ENCODE results near the gene PHF12. TPM values are rescaled to one million over a fixed set of nuclear protein-coding genes. Genes with fewer than 3 reads are reported as not detected.

The PHF12 gene
- total RNA-seq, 1 experiment from 2014 or later = 79.1 TPM

GRCh38 chr17:28873839-28874238 is 77.5 kb downstream of the PHF12 start:
- Histone ChIP-seq H3K27me3 (ENCODE audit: control insufficient read depth, insufficient read depth, low read length) (no peaks in the 10 kb centered on the region), H3K27ac (ENCODE audit: low read length) (no peak overlapping the region), H3K4me3 (ENCODE audit: low read depth in 2 of 2, low read length in 2 of 2) (no peak overlapping the region), H3K36me3 (ENCODE audit: control insufficient read depth, insufficient read depth, low read length) (no peaks in the 10 kb centered on the region), H3K9me3 (ENCODE audit: control insufficient read depth, insufficient read depth, low read depth, low read length) (no peaks in the 10 kb centered on the region), H3K4me1 (ENCODE audit: control insufficient read depth, insufficient read depth, low read length) (no peaks in the 10 kb centered on the region)
- no peak for DNase-seq (ENCODE audit: low read depth, low spot score)
- no TSS peak for BruUV-seq (replicated peaks)
- in situ Hi-C loops (cut with HindIII; ENCODE audit: low pct_unique_long_range_greater_than_20kb, low sequenced_read_pairs) (loop anchor here (10.0 kb wide), 1 partner anchor 109 kb away; no protein-coding TSS in a partner anchor), intact Hi-C loops (cut with micrococcal nuclease; ENCODE audit: unreplicated experiment) (loop anchor here (10.0 kb wide), 1 partner anchor 109 kb away; no protein-coding TSS in a partner anchor)
- TF ChIP-seq POLR2AphosphoS5 (IDR thresholded peaks at IDR 0.05; ENCODE audit: low read depth, low read length) (no peak), TCF7L2 (IDR thresholded peaks at IDR 0.05; ENCODE audit: low read depth, low read length) (no peak), SIN3A (IDR thresholded peaks at IDR 0.05; ENCODE audit: borderline replicate concordance, insufficient read depth, low read depth, low read length) (no peak), CTCF (IDR thresholded peaks at IDR 0.05) (no peak)
- TF ChIP-seq, protein P1, sequence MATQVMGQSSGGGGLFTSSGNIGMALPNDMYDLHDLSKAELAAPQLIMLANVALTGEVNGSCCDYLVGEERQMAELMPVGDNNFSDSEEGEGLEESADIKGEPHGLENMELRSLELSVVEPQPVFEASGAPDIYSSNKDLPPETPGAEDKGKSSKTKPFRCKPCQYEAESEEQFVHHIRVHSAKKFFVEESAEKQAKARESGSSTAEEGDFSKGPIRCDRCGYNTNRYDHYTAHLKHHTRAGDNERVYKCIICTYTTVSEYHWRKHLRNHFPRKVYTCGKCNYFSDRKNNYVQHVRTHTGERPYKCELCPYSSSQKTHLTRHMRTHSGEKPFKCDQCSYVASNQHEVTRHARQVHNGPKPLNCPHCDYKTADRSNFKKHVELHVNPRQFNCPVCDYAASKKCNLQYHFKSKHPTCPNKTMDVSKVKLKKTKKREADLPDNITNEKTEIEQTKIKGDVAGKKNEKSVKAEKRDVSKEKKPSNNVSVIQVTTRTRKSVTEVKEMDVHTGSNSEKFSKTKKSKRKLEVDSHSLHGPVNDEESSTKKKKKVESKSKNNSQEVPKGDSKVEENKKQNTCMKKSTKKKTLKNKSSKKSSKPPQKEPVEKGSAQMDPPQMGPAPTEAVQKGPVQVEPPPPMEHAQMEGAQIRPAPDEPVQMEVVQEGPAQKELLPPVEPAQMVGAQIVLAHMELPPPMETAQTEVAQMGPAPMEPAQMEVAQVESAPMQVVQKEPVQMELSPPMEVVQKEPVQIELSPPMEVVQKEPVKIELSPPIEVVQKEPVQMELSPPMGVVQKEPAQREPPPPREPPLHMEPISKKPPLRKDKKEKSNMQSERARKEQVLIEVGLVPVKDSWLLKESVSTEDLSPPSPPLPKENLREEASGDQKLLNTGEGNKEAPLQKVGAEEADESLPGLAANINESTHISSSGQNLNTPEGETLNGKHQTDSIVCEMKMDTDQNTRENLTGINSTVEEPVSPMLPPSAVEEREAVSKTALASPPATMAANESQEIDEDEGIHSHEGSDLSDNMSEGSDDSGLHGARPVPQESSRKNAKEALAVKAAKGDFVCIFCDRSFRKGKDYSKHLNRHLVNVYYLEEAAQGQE (IDR thresholded peaks at IDR 0.05; ENCODE audit: insufficient read depth in 1 of 2, low read depth in 2 of 2, low read length in 1 of 2) = no peak
- ChIA-PET CTCF (no interaction called here), POLR2A (no interaction called here)
- no peak for ATAC-seq

DNA sequence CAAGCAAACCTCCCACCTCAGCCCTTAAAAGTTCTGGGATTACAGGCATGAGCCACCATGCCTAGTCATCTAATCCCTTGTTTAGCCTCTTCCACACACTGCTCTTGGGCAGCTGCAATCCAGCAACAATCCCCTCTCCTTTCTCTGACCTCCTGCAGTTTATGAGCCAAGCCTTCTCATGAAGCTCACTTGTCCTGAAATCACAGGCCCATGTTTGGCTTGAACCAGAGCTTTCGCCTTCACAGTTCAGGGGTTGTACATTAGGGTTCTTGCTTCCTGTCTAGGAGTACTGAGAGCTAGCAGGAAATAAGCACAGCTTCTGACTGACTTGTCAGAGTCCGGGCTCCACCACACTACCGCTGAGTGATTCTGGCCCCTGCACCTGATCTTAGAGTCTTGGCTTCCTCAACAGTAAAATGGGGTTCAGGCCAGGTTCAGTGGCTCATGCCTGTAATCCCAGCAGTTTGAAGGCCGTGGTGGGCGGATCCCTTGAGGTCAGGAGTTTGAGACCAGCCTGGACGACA is 80.2 kb downstream of the PHF12 start:
- no peak for DNase-seq (ENCODE audit: low read depth, low spot score)
- Histone ChIP-seq H3K27me3 (ENCODE audit: control insufficient read depth, insufficient read depth, low read length) (no peaks in the 10 kb centered on the region), H3K4me3 (ENCODE audit: low read depth in 2 of 2, low read length in 2 of 2) (no peak overlapping the region), H3K9me3 (ENCODE audit: control insufficient read depth, insufficient read depth, low read depth, low read length) (no peaks in the 10 kb centered on the region), H3K36me3 (ENCODE audit: control insufficient read depth, insufficient read depth, low read length) (no peaks in the 10 kb centered on the region), H3K27ac (ENCODE audit: low read length) (no peak overlapping the region), H3K4me1 (ENCODE audit: control insufficient read depth, insufficient read depth, low read length) (no peaks in the 10 kb centered on the region)
- ChIA-PET POLR2A (interaction anchor here (0.6 to 0.9 kb wide), 4 partner anchors 11 to 273 kb away, joined by 3 to 8 read pairs (median 4); partner anchors contain the start of gene FLOT2), CTCF (no interaction called here)
- intact Hi-C loops (cut with micrococcal nuclease; ENCODE audit: unreplicated experiment) (loop anchor here (10.0 kb wide), 1 partner anchor 106 kb away; no protein-coding TSS in a partner anchor), in situ Hi-C loops (cut with HindIII; ENCODE audit: low pct_unique_long_range_greater_than_20kb, low sequenced_read_pairs) (loop anchor here (10.0 kb wide), 1 partner anchor 106 kb away; no protein-coding TSS in a partner anchor)
- no TSS peak for BruUV-seq (replicated peaks)
- ATAC-seq = no peak
- TF ChIP-seq, protein P1 (IDR thresholded peaks at IDR 0.05; ENCODE audit: insufficient read depth in 1 of 2, low read depth in 2 of 2, low read length in 1 of 2) = no peak
- TF ChIP-seq POLR2AphosphoS5 (IDR thresholded peaks at IDR 0.05; ENCODE audit: low read depth, low read length) (no peak), TCF7L2 (IDR thresholded peaks at IDR 0.05; ENCODE audit: low read depth, low read length) (no peak), CTCF (IDR thresholded peaks at IDR 0.05) (no peak), SIN3A (IDR thresholded peaks at IDR 0.05; ENCODE audit: borderline replicate concordance, insufficient read depth, low read depth, low read length) (no peak)
